GM23338 (cell line): ENCODE measurements around the gene JARID2. TPM values are rescaled to one million over a fixed set of nuclear protein-coding genes. Genes with fewer than 3 reads are reported as not detected.

Experiments used
- ATAC-seq: fragments of 200-7000 bp; cut with Tn5 transposase; 3 replicates; pipeline ENCODE4 v1.9.1; 2020
- DNase-seq: peaks from one replicate; pipeline ENCODE4 v3.0.0-alpha.2; 2015; ENCODE audit warnings: low spot score
- H2AFZ ChIP-seq: fragments of 200-600 bp; sonication (generic); 2 replicates; pipeline ENCODE4 v1.8.0; 2016; ENCODE audit warnings: antibody characterized with exemption, mild to moderate bottlenecking, moderate library complexity
- H3F3A ChIP-seq: fragments of 200-600 bp; sonication (generic); replicated peaks from 2 replicates; pipeline ENCODE4 v1.8.0; 2017; ENCODE audit warnings: antibody characterized with exemption, mixed run types, low read depth
- H3K27ac ChIP-seq: fragments of 200-600 bp; sonication (generic); 2 replicates; pipeline ENCODE4 v1.6.1; 2016; ENCODE audit warnings: low read depth
- H3K27me3 ChIP-seq: fragments of 200-600 bp; sonication (generic); 2 replicates; pipeline ENCODE4 v1.8.0; 2016; ENCODE audit warnings: mild to moderate bottlenecking, mixed run types, moderate library complexity; ENCODE audit not compliant: insufficient read depth
- H3K36me3 ChIP-seq: fragments of 200-600 bp; sonication (generic); 2 replicates; pipeline ENCODE4 v1.8.0; 2016; ENCODE audit warnings: mild to moderate bottlenecking; ENCODE audit not compliant: insufficient read depth
- H3K4me1 ChIP-seq: fragments of 200-600 bp; sonication (generic); 2 replicates; pipeline ENCODE4 v1.8.0; 2016; ENCODE audit warnings: mild to moderate bottlenecking, moderate library complexity; ENCODE audit not compliant: insufficient read depth
- H3K4me2 ChIP-seq: fragments of 200-600 bp; sonication (generic); 2 replicates; pipeline ENCODE4 v1.7.1; 2017; ENCODE audit warnings: mixed run types
- H3K4me3 ChIP-seq: fragments of 200-600 bp; sonication (generic); 2 replicates; pipeline ENCODE4 v1.6.1; 2016; ENCODE audit warnings: mixed run types
- H3K79me2 ChIP-seq: fragments of 200-600 bp; sonication (generic); replicated peaks from 2 replicates; pipeline ENCODE4 v1.8.0; 2017; ENCODE audit warnings: mild to moderate bottlenecking; ENCODE audit not compliant: insufficient read depth
- H3K9me2 ChIP-seq: fragments of 200-600 bp; sonication (generic); 2 replicates; pipeline ENCODE4 v1.8.0; 2017; ENCODE audit not compliant: insufficient read depth
- H4K20me1 ChIP-seq: fragments of 200-600 bp; sonication (generic); replicated peaks from 2 replicates; pipeline ENCODE4 v1.8.0; 2017; ENCODE audit warnings: mild to moderate bottlenecking; ENCODE audit not compliant: insufficient read depth
- H3K27ac Mint-ChIP-seq: 2 replicates; pipeline ENCODE4 v1.8.0; 2020; ENCODE audit warnings: inconsistent platforms, mild to moderate bottlenecking, moderate library complexity, mixed read lengths
- H3K27me3 Mint-ChIP-seq: 3 replicates; pipeline ENCODE4 v1.8.0; 2022; ENCODE audit warnings: low read depth, mild to moderate bottlenecking, moderate library complexity, mixed read lengths, inconsistent platforms; ENCODE audit not compliant: insufficient read depth, poor library complexity
- H3K36me3 Mint-ChIP-seq: 3 replicates; pipeline ENCODE4 v1.8.0; 2021; ENCODE audit warnings: low read depth, mild to moderate bottlenecking, inconsistent platforms, moderate library complexity, mixed read lengths
- H3K4me1 Mint-ChIP-seq: 3 replicates; pipeline ENCODE4 v1.8.0; 2020; ENCODE audit warnings: mild to moderate bottlenecking, inconsistent platforms, mixed read lengths
- H3K4me3 Mint-ChIP-seq: 3 replicates; pipeline ENCODE4 v1.8.0; 2021; ENCODE audit warnings: moderate library complexity, mild to moderate bottlenecking, inconsistent platforms, mixed read lengths
- H3K9me3 Mint-ChIP-seq: 3 replicates; pipeline ENCODE4 v1.8.0; 2020; ENCODE audit warnings: moderate library complexity, mild to moderate bottlenecking, inconsistent platforms, mixed read lengths
- CREB1 ChIP-seq: fragments of 250-450 bp; sonication (Bioruptor Pico); IDR thresholded peaks from 2 replicates; pipeline ENCODE4 v1.5.0; 2020; ENCODE audit warnings: low read depth, mild to moderate bottlenecking, moderate library complexity
- CTCF ChIP-seq, 2 experiments: fragments of 200-600 bp in 1 of 2; sonication (generic) in 1 of 2; conservative IDR thresholded peaks; 2 replicates each; pipeline versions ENCODE4 v1.5.1 to v1.6.1; 2016 to 2017; ENCODE audit warnings: antibody characterized with exemption in 2 of 2, low read depth in 2 of 2, mild to moderate bottlenecking in 2 of 2, moderate library complexity in 1 of 2
- ETS1 ChIP-seq: IDR thresholded peaks from 2 replicates; pipeline ENCODE4 v1.6.1; 2016; ENCODE audit warnings: antibody characterized with exemption
- EZH2 ChIP-seq: fragments of 200-600 bp; sonication (generic); IDR thresholded peaks from one replicate; pipeline ENCODE4 v1.8.0; 2017; ENCODE audit warnings: antibody characterized with exemption, mild to moderate bottlenecking, low read depth; ENCODE audit not compliant: unreplicated experiment
- EZH2phosphoT487 ChIP-seq: fragments of 200-600 bp; sonication (generic); IDR thresholded peaks from one replicate; pipeline ENCODE4 v1.8.1; 2018; ENCODE audit warnings: antibody characterized with exemption; ENCODE audit not compliant: unreplicated experiment
- JUNB ChIP-seq: IDR thresholded peaks from one replicate; pipeline ENCODE4 v1.6.1; 2016; ENCODE audit warnings: antibody characterized with exemption; ENCODE audit not compliant: unreplicated experiment
- NANOG ChIP-seq: IDR thresholded peaks from 2 replicates; pipeline ENCODE4 v1.6.1; 2016; ENCODE audit warnings: antibody characterized with exemption, borderline replicate concordance
- POLR2AphosphoS5 ChIP-seq: IDR thresholded peaks from 2 replicates; pipeline ENCODE4 v1.6.1; 2016; ENCODE audit warnings: antibody characterized with exemption, low read depth
- REST ChIP-seq: IDR thresholded peaks from one replicate; pipeline ENCODE4 v1.6.1; 2018; ENCODE audit warnings: antibody characterized with exemption; ENCODE audit not compliant: unreplicated experiment
- STAT1 ChIP-seq: IDR thresholded peaks from one replicate; pipeline ENCODE4 v1.6.1; 2016; ENCODE audit warnings: antibody characterized with exemption; ENCODE audit not compliant: unreplicated experiment
- ZNF114 ChIP-seq: fragments of 250-450 bp; sonication (Bioruptor Pico); IDR thresholded peaks from 2 replicates; pipeline ENCODE4 v1.5.0; 2020; ENCODE audit warnings: mild to moderate bottlenecking, moderate library complexity
- ZNF331 ChIP-seq: fragments of 250-450 bp; sonication (Bioruptor Pico); IDR thresholded peaks from 2 replicates; pipeline ENCODE4 v1.5.0; 2020; ENCODE audit warnings: low read depth, mild to moderate bottlenecking, moderate library complexity
- polyA plus RNA-seq: library from polyadenylated mRNA; unstranded; fragments of >200 nt; fragmentation: Nextera tagmentation; extraction: Ambion mirVana; gene quantifications from 2 replicates; pipeline ENCODE4 v1.2.1, GENCODE V29; 2016
- total RNA-seq: library from RNA; depleted of rRNA; stranded (reverse); fragments of >200 nt; shearing (Covaris generic); gene quantifications from 2 replicates; pipeline ENCODE4 v1.2.3, GENCODE V29; 2014

Gene JARID2
- total and polyA plus RNA-seq, 2 experiments from 2014 or later: 92.8 to 196 TPM

- Mint-ChIP-seq H3K9me3 (no peaks in the 10 kb centered on the region), H3K4me3 (peak overlapping the region; percentile 28; the same call in 2 of the 3 replicates), H3K4me1 (peaks cover 93% of the 10 kb centered on the region), H3K27ac (no peak overlapping the region), H3K27me3 (peaks cover 10% of the 10 kb centered on the region), H3K36me3 (peaks cover 72% of the 10 kb centered on the region)
- H3K4me1 ChIP-seq: peaks cover 100% of the 10 kb centered on the region
- H3K27me3 ChIP-seq: no peaks in the 10 kb centered on the region
- DNase-seq: no peak
- 0 out of 2 replicates have a peak overlapping the region, but pooled peaks have one; percentile 8 for H3K27ac ChIP-seq
- H3K36me3 ChIP-seq: no peaks in the 10 kb centered on the region; the same call in none of the 2 replicates
- H3K79me2 ChIP-seq: peaks cover 100% of the 10 kb centered on the region
- no peaks in the 10 kb centered on the region for H3K9me2 ChIP-seq
- no peak overlapping the region for H2AFZ ChIP-seq
- peaks cover 99% of the 10 kb centered on the region for H4K20me1 ChIP-seq
- TF ChIP-seq ZNF331 (CRISPR knock-in tag): no peak
- no peak for TF ChIP-seq EZH2
- TF ChIP-seq NANOG: peak; percentile 5; the same call in 1 of the 2 replicates
- TF ChIP-seq JUNB: no peak
- no peak for TF ChIP-seq REST
- peak overlapping the region; percentile 90 for H3K4me2 ChIP-seq
- ATAC-seq: no peak
- H3F3A ChIP-seq: peaks cover 29% of the 10 kb centered on the region
- H3K4me3 ChIP-seq: peak overlapping the region; percentile 83; the same call in 1 of the 2 replicates
Observed at GRCh38 chr6:15257357-15258132, 11.7 kb downstream of the JARID2 start.

- H3K4me2 ChIP-seq: peak overlapping the region; percentile 90
- no peak for TF ChIP-seq CREB1 (CRISPR knock-in tag)
- no peak for TF ChIP-seq NANOG
- no peak for TF ChIP-seq ZNF114 (CRISPR knock-in tag)
- TF ChIP-seq JUNB: no peak
- no peak for TF ChIP-seq ETS1
- no peak for TF ChIP-seq STAT1
- TF ChIP-seq POLR2AphosphoS5: no peak
- no peak for TF ChIP-seq ZNF331 (CRISPR knock-in tag)
- no peak for TF ChIP-seq REST
- no peak for TF ChIP-seq CTCF (conservative IDR thresholded peaks at IDR 0.05; ENCODE audit: low read depth in 2 of 2)
- no peak for TF ChIP-seq EZH2phosphoT487
- no peak for TF ChIP-seq EZH2
Observed at GRCh38 chr6:15259766-15260098, 13.9 kb downstream of the JARID2 start.

More at GRCh38 chr6:15259766-15260098, 13.9 kb downstream of the JARID2 start:
- Mint-ChIP-seq H3K4me1 (peaks cover 91% of the 10 kb centered on the region), H3K9me3 (no peaks in the 10 kb centered on the region; the same call in 2 of the 3 replicates), H3K27me3 (peaks cover 16% of the 10 kb centered on the region), H3K4me3 (peak overlapping the region; percentile 10; the same call in 1 of the 3 replicates), H3K36me3 (peaks cover 59% of the 10 kb centered on the region), H3K27ac (no peak overlapping the region)
- H3K9me2 ChIP-seq: no peaks in the 10 kb centered on the region
- H4K20me1 ChIP-seq: peaks cover 98% of the 10 kb centered on the region
- H3K27ac ChIP-seq: no peak overlapping the region
- peaks cover 100% of the 10 kb centered on the region for H3K79me2 ChIP-seq
- H3K36me3 ChIP-seq: no peaks in the 10 kb centered on the region; the same call in none of the 2 replicates
- no peak for ATAC-seq
- H3K27me3 ChIP-seq: no peaks in the 10 kb centered on the region
- peaks cover 21% of the 10 kb centered on the region for H3F3A ChIP-seq
- H3K4me3 ChIP-seq: 0 out of 2 replicates have a peak overlapping the region, but pooled peaks have one; percentile 22
- H2AFZ ChIP-seq: no peak overlapping the region
- no peak for DNase-seq
- peaks cover 100% of the 10 kb centered on the region for H3K4me1 ChIP-seq
